H1 (cell line): ENCODE results near the gene TELO2.

ENCODE experiments used
- ATF3 ChIP-seq: IDR thresholded peaks from 2 replicates; pipeline ENCODE4 v1.6.1; 2011; ENCODE audit warnings: low read depth, mild to moderate bottlenecking, low read length; ENCODE audit not compliant: insufficient read depth
- CBX5 ChIP-seq: fragments of 300-800, 300-1000 bp; sonication (generic); IDR thresholded peaks from 2 replicates; pipeline ENCODE4 v1.7.1; 2016; ENCODE audit warnings: antibody characterized with exemption, low read length, low read depth
- CREB1 ChIP-seq: IDR thresholded peaks from 2 replicates; pipeline ENCODE4 v1.6.1; 2012; ENCODE audit warnings: inconsistent platforms
- EP300 ChIP-seq, 2 experiments: IDR thresholded peaks; 1 replicate in 1 of 2; 2 replicates in 1 of 2; pipeline ENCODE4 v1.6.1; 2011 to 2012; ENCODE audit warnings: low read depth in 2 of 2, low read length in 2 of 2, mild to moderate bottlenecking in 2 of 2, borderline replicate concordance in 1 of 2, inconsistent platforms in 1 of 2, moderate library complexity in 1 of 2
- EZH2 ChIP-seq: fragments of 200-600 bp; sonication (generic); IDR thresholded peaks from 2 replicates; pipeline ENCODE4 v1.7.1; 2012; ENCODE audit warnings: low read depth, mild to moderate bottlenecking, moderate library complexity, low read length, inconsistent platforms; ENCODE audit not compliant: severe bottlenecking
- HDAC6 ChIP-seq: IDR thresholded peaks from one replicate; pipeline ENCODE4 v1.7.1; 2012; ENCODE audit warnings: low read depth, mild to moderate bottlenecking, inconsistent platforms, low read length, moderate library complexity
- PHF8 ChIP-seq: fragments of 200-600 bp; sonication (generic); conservative IDR thresholded peaks from 2 replicates; pipeline ENCODE4 v1.7.1; 2012; ENCODE audit warnings: low read depth, mild to moderate bottlenecking, inconsistent platforms, low read length, moderate library complexity
- POLR2A ChIP-seq, 2 experiments: IDR thresholded peaks; 1 replicate in 1 of 2; 2 replicates in 1 of 2; pipeline ENCODE4 v1.6.1; 2011; ENCODE audit warnings: low read depth in 2 of 2, low read length in 2 of 2, mild to moderate bottlenecking in 2 of 2; ENCODE audit errors: control extremely low read depth in 1 of 2
- POLR2AphosphoS5 ChIP-seq: IDR thresholded peaks from 2 replicates; pipeline ENCODE4 v1.6.1; 2011; ENCODE audit warnings: low read depth, low read length
- SIRT6 ChIP-seq: IDR thresholded peaks from one replicate; pipeline ENCODE4 v1.7.1; 2012; ENCODE audit warnings: low read length, inconsistent platforms
- SIX5 ChIP-seq: IDR thresholded peaks from 2 replicates; pipeline ENCODE4 v1.6.1; 2011; ENCODE audit warnings: mild to moderate bottlenecking, low read depth, low read length
- TF ChIP-seq, protein P1 (sequence below), 3 experiments: IDR thresholded peaks; 1 replicate in 2 of 3; 2 replicates in 1 of 3; pipeline versions ENCODE4 v1.5.1 to v1.6.1; 2011; ENCODE audit warnings: low read length in 3 of 3, mild to moderate bottlenecking in 3 of 3, inconsistent platforms in 2 of 3, low read depth in 1 of 3, moderate library complexity in 1 of 3; ENCODE audit not compliant: insufficient read depth in 1 of 3; ENCODE audit errors: control extremely low read depth in 1 of 3

DNA sequence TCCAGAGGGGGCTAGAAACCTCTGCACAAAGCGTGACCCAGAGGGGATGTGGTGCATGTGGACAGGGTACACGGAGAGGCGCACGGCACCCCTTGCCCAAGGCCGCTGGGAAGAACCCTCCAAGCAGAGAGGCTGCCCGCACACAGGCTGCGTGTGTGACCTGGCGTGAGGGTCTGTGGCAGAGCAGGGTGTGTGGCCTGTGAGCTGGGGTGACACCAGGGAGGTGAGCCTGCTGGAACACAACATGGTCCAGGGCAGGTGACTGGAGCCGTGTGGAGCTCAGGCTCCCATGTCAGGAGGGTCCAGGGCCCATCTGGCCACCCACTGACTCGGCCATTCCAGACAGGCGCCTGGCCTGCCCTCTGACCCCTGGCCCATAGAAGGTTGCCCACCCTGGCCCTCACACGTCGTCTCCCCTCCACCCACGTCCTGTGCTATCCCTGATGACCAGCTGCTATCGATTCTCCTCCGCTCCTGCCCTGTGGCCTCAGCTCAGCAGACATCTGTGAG lies 25.5 kb downstream of the TELO2 start:
- no peak for TF ChIP-seq CBX5
- no peak for TF ChIP-seq POLR2A (IDR thresholded peaks at IDR 0.05; ENCODE audit: control extremely low read depth in 1 of 2, low read depth in 2 of 2, low read length in 2 of 2)
- TF ChIP-seq, protein P1, sequence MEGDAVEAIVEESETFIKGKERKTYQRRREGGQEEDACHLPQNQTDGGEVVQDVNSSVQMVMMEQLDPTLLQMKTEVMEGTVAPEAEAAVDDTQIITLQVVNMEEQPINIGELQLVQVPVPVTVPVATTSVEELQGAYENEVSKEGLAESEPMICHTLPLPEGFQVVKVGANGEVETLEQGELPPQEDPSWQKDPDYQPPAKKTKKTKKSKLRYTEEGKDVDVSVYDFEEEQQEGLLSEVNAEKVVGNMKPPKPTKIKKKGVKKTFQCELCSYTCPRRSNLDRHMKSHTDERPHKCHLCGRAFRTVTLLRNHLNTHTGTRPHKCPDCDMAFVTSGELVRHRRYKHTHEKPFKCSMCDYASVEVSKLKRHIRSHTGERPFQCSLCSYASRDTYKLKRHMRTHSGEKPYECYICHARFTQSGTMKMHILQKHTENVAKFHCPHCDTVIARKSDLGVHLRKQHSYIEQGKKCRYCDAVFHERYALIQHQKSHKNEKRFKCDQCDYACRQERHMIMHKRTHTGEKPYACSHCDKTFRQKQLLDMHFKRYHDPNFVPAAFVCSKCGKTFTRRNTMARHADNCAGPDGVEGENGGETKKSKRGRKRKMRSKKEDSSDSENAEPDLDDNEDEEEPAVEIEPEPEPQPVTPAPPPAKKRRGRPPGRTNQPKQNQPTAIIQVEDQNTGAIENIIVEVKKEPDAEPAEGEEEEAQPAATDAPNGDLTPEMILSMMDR (IDR thresholded peaks at IDR 0.05; ENCODE audit: control extremely low read depth in 1 of 3, insufficient read depth in 1 of 3, low read depth in 1 of 3, low read length in 3 of 3) = no peak
- no peak for TF ChIP-seq ATF3
- no peak for TF ChIP-seq SIX5
- TF ChIP-seq SIRT6 = no peak
- no peak for TF ChIP-seq EP300 (IDR thresholded peaks at IDR 0.05; ENCODE audit: borderline replicate concordance in 1 of 2, low read depth in 2 of 2, low read length in 2 of 2)
- no peak for TF ChIP-seq EZH2
- no peak for TF ChIP-seq CREB1
- no peak for TF ChIP-seq HDAC6
- TF ChIP-seq POLR2AphosphoS5 = no peak
- TF ChIP-seq PHF8 = no peak
